Measurements from ENCODE around the gene RNF133. TPM values are rescaled to one million over a fixed set of nuclear protein-coding genes. Genes with fewer than 3 reads are reported as not detected.

The RNF133 gene
- not detected in 2 replicates for total RNA-seq

GRCh38 chr7:122699017-122699416 lies at the start of gene RNF133:
Gene RNF133 (minus strand): TSS chr7:122699117. CDS start chr7:122698918, 199 bp downstream.
- Mint-ChIP-seq H3K36me3 (ENCODE audit: low read depth) (no peaks in the 10 kb centered on the region), H3K27ac (no peak within 1 kb of the TSS), H3K9me3 (peaks cover 9% of the 10 kb centered on the region), H3K4me3 (no peak within 1 kb of the TSS), H3K27me3 (ENCODE audit: insufficient read depth) (no peaks in the 10 kb centered on the region), H3K4me1 (ENCODE audit: low read depth) (no peaks in the 10 kb centered on the region)
- intact Hi-C loops (cut with micrococcal nuclease), result no loop called here
- DNase-seq (ENCODE audit: low spot score), result no peak

- H3K27me3 Mint-ChIP-seq (ENCODE audit: insufficient read depth), result no peaks in the 10 kb centered on the region
- no peaks in the 10 kb centered on the region for H3K9me3 Mint-ChIP-seq
- no peak overlapping the region for H3K27ac Mint-ChIP-seq
- no peaks in the 10 kb centered on the region for H3K36me3 Mint-ChIP-seq (ENCODE audit: low read depth)
- H3K4me1 Mint-ChIP-seq (ENCODE audit: low read depth), result no peaks in the 10 kb centered on the region
- H3K4me3 Mint-ChIP-seq, result no peak overlapping the region
- DNase-seq (ENCODE audit: low spot score), result no peak
- intact Hi-C loops (cut with micrococcal nuclease), result no loop called here
Observed at GRCh38 chr7:122748195-122748594, 49.3 kb upstream of the RNF133 start.

- no peak for DNase-seq (ENCODE audit: low spot score)
- H3K4me3 Mint-ChIP-seq, result no peak overlapping the region
- H3K27me3 Mint-ChIP-seq (ENCODE audit: insufficient read depth), result no peaks in the 10 kb centered on the region
- intact Hi-C loops (cut with micrococcal nuclease), result no loop called here
- no peaks in the 10 kb centered on the region for H3K9me3 Mint-ChIP-seq
- H3K4me1 Mint-ChIP-seq (ENCODE audit: low read depth), result no peaks in the 10 kb centered on the region
- H3K36me3 Mint-ChIP-seq (ENCODE audit: low read depth), result no peaks in the 10 kb centered on the region
- H3K27ac Mint-ChIP-seq, result no peak overlapping the region
Observed at GRCh38 chr7:122746948-122747347, 48.0 kb upstream of the RNF133 start.

GRCh38 chr7:122743211-122743610 lies 44.3 kb upstream of the RNF133 start:
- H3K4me3 Mint-ChIP-seq, result no peak overlapping the region
- no peak for DNase-seq (ENCODE audit: low spot score)
- H3K4me1 Mint-ChIP-seq (ENCODE audit: low read depth), result no peaks in the 10 kb centered on the region
- H3K9me3 Mint-ChIP-seq, result no peaks in the 10 kb centered on the region
- H3K36me3 Mint-ChIP-seq (ENCODE audit: low read depth), result no peaks in the 10 kb centered on the region
- no peaks in the 10 kb centered on the region for H3K27me3 Mint-ChIP-seq (ENCODE audit: insufficient read depth)
- no peak overlapping the region for H3K27ac Mint-ChIP-seq
- intact Hi-C loops (cut with micrococcal nuclease), result no loop called here

- no peaks in the 10 kb centered on the region for H3K9me3 Mint-ChIP-seq
- H3K4me3 Mint-ChIP-seq, result no peak overlapping the region
- intact Hi-C loops (cut with micrococcal nuclease), result no loop called here
- no peaks in the 10 kb centered on the region for H3K27me3 Mint-ChIP-seq (ENCODE audit: insufficient read depth)
- DNase-seq (ENCODE audit: low spot score), result no peak
- H3K36me3 Mint-ChIP-seq (ENCODE audit: low read depth), result no peaks in the 10 kb centered on the region
- H3K4me1 Mint-ChIP-seq (ENCODE audit: low read depth), result no peaks in the 10 kb centered on the region
- H3K27ac Mint-ChIP-seq, result no peak overlapping the region
Observed at GRCh38 chr7:122738947-122739346, 40.0 kb upstream of the RNF133 start.

- intact Hi-C loops (cut with micrococcal nuclease), result no loop called here
- no peaks in the 10 kb centered on the region for H3K36me3 Mint-ChIP-seq (ENCODE audit: low read depth)
- no peaks in the 10 kb centered on the region for H3K9me3 Mint-ChIP-seq
- no peak overlapping the region for H3K4me3 Mint-ChIP-seq
- no peak overlapping the region for H3K27ac Mint-ChIP-seq
- no peaks in the 10 kb centered on the region for H3K27me3 Mint-ChIP-seq (ENCODE audit: insufficient read depth)
- no peaks in the 10 kb centered on the region for H3K4me1 Mint-ChIP-seq (ENCODE audit: low read depth)
- DNase-seq (ENCODE audit: low spot score), result no peak
Observed at GRCh38 chr7:122736183-122736582, 37.3 kb upstream of the RNF133 start.

GRCh38 chr7:122727759-122728158 lies 28.8 kb upstream of the RNF133 start:
- H3K27me3 Mint-ChIP-seq (ENCODE audit: insufficient read depth), result no peaks in the 10 kb centered on the region
- H3K27ac Mint-ChIP-seq, result no peak overlapping the region
- no peak for DNase-seq (ENCODE audit: low spot score)
- peaks cover 4% of the 10 kb centered on the region for H3K9me3 Mint-ChIP-seq
- H3K36me3 Mint-ChIP-seq (ENCODE audit: low read depth), result no peaks in the 10 kb centered on the region
- H3K4me3 Mint-ChIP-seq, result no peak overlapping the region
- intact Hi-C loops (cut with micrococcal nuclease), result no loop called here
- no peaks in the 10 kb centered on the region for H3K4me1 Mint-ChIP-seq (ENCODE audit: low read depth)

DNA sequence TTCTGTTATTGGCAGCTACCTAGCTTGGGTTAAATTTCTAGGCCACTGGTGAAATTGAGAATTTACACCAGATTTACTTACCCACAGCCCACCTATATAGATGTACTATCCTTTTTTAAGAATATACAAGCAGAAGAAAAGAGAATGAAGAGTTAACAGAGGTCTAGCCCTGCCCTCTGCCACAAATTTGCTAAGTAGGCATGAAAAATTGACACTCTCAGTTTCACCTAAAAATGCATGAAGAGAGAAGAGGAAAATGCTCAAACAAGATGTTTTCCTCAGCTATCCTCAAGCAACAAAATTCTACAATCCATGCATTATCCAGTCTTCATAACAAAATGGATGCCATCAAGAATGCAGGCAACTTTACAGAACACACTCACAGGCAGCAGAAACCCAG lies 28.4 kb upstream of the RNF133 start:
- H3K27me3 Mint-ChIP-seq (ENCODE audit: insufficient read depth), result no peaks in the 10 kb centered on the region
- H3K27ac Mint-ChIP-seq, result no peak overlapping the region
- no peak for DNase-seq (ENCODE audit: low spot score)
- intact Hi-C loops (cut with micrococcal nuclease), result no loop called here
- H3K36me3 Mint-ChIP-seq (ENCODE audit: low read depth), result no peaks in the 10 kb centered on the region
- peaks cover 4% of the 10 kb centered on the region for H3K9me3 Mint-ChIP-seq
- H3K4me3 Mint-ChIP-seq, result no peak overlapping the region
- H3K4me1 Mint-ChIP-seq (ENCODE audit: low read depth), result no peaks in the 10 kb centered on the region

- Mint-ChIP-seq H3K4me1 (ENCODE audit: low read depth) (no peaks in the 10 kb centered on the region), H3K4me3 (no peak overlapping the region), H3K27ac (no peak overlapping the region), H3K36me3 (ENCODE audit: low read depth) (no peaks in the 10 kb centered on the region), H3K9me3 (peaks cover 4% of the 10 kb centered on the region), H3K27me3 (ENCODE audit: insufficient read depth) (no peaks in the 10 kb centered on the region)
- intact Hi-C loops (cut with micrococcal nuclease), result no loop called here
- no peak for DNase-seq (ENCODE audit: low spot score)
Observed at GRCh38 chr7:122726881-122727280, 28.0 kb upstream of the RNF133 start.

- intact Hi-C loops (cut with micrococcal nuclease), result no loop called here
- H3K27ac Mint-ChIP-seq, result no peak overlapping the region
- no peak overlapping the region for H3K4me3 Mint-ChIP-seq
- H3K4me1 Mint-ChIP-seq (ENCODE audit: low read depth), result no peaks in the 10 kb centered on the region
- peaks cover 13% of the 10 kb centered on the region for H3K9me3 Mint-ChIP-seq
- H3K27me3 Mint-ChIP-seq (ENCODE audit: insufficient read depth), result no peaks in the 10 kb centered on the region
- no peaks in the 10 kb centered on the region for H3K36me3 Mint-ChIP-seq (ENCODE audit: low read depth)
- DNase-seq (ENCODE audit: low spot score), result no peak
Observed at GRCh38 chr7:122724366-122724765, 25.4 kb upstream of the RNF133 start.

DNA sequence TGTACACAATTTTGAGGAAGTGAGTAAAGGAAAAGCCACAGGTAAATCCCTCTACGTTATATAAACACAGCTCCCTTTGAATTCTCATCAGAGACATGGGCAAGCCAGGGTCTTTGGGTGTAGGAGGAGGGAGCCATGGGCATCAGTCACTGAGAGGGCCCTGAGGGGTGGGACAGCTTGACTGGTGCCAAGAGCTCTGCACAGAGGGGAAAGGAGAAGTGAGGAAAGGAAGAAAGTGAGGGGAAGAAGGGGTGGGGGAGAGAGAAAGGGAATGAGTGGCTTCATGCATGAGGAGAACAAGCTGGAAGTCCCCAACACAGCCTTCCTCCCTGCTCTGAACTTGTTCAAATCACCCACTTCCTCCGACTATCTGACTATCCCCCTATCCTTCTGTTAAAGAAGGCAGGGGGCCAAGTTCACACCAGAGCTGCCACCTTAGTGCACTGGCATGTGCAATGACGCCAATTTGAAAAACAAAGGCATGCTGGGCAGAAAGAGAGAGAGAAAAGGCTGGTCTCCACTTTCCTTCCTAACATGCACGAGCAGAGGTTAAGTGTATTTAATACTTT lies 20.2 kb upstream of the RNF133 start:
- Mint-ChIP-seq H3K4me3 (no peak overlapping the region), H3K36me3 (ENCODE audit: low read depth) (no peaks in the 10 kb centered on the region), H3K9me3 (peaks cover 9% of the 10 kb centered on the region), H3K27ac (no peak overlapping the region), H3K27me3 (ENCODE audit: insufficient read depth) (no peaks in the 10 kb centered on the region), H3K4me1 (ENCODE audit: low read depth) (no peaks in the 10 kb centered on the region)
- intact Hi-C loops (cut with micrococcal nuclease), result no loop called here
- DNase-seq (ENCODE audit: low spot score), result no peak

- Mint-ChIP-seq H3K4me3 (no peak overlapping the region), H3K4me1 (ENCODE audit: low read depth) (no peaks in the 10 kb centered on the region), H3K27ac (no peak overlapping the region), H3K9me3 (peaks cover 9% of the 10 kb centered on the region), H3K36me3 (ENCODE audit: low read depth) (no peaks in the 10 kb centered on the region), H3K27me3 (ENCODE audit: insufficient read depth) (no peaks in the 10 kb centered on the region)
- no peak for DNase-seq (ENCODE audit: low spot score)
- intact Hi-C loops (cut with micrococcal nuclease), result no loop called here
Observed at GRCh38 chr7:122717356-122718089, 18.6 kb upstream of the RNF133 start.

DNA sequence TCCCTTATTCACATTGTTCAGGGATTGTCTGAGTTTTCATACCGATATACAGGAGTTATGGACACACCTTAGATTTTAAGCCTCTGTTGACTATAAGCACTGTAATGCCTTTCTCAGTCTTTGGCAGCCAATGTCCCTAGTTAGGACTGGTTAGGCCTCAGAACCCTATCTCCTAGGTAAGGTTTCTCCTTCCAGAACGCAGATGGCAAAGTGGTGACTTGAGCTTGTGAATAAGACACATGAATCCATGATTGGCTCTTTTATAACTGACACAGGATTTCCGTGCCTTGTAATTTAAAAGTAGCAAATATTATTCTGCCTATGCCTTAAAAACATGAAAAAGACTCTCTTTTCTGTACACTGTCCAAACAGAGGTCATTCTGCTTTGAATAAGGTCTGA lies 16.3 kb upstream of the RNF133 start:
- H3K4me1 Mint-ChIP-seq (ENCODE audit: low read depth), result no peaks in the 10 kb centered on the region
- no peak for DNase-seq (ENCODE audit: low spot score)
- no peaks in the 10 kb centered on the region for H3K9me3 Mint-ChIP-seq
- no peak overlapping the region for H3K4me3 Mint-ChIP-seq
- H3K27ac Mint-ChIP-seq, result no peak overlapping the region
- H3K36me3 Mint-ChIP-seq (ENCODE audit: low read depth), result no peaks in the 10 kb centered on the region
- intact Hi-C loops (cut with micrococcal nuclease), result no loop called here
- H3K27me3 Mint-ChIP-seq (ENCODE audit: insufficient read depth), result no peaks in the 10 kb centered on the region

- intact Hi-C loops (cut with micrococcal nuclease), result no loop called here
- no peak for DNase-seq (ENCODE audit: low spot score)
- Mint-ChIP-seq H3K4me3 (no peak overlapping the region), H3K27ac (no peak overlapping the region), H3K27me3 (ENCODE audit: insufficient read depth) (no peaks in the 10 kb centered on the region), H3K4me1 (ENCODE audit: low read depth) (no peaks in the 10 kb centered on the region), H3K36me3 (ENCODE audit: low read depth) (no peaks in the 10 kb centered on the region), H3K9me3 (no peaks in the 10 kb centered on the region)
Observed at GRCh38 chr7:122710916-122711315, 12.0 kb upstream of the RNF133 start.
